ENCODE measurements around the gene CCDC183.
"Not testable (repeated sequence)": the region's sequence is repeated elsewhere in the genome, so short reads cannot be mapped to it uniquely, and the experiment has no call there.

Gene CCDC183

GRCh38 chr9:136826188-136826541 lies 30.0 kb downstream of the CCDC183 start:
- no peak for DNase-seq

GRCh38 chr9:136826703-136827582 lies 30.8 kb downstream of the CCDC183 start:
- no peak for DNase-seq

- DNase-seq, result no peak
Measured at GRCh38 chr9:136827794-136828473, 31.8 kb downstream of the CCDC183 start.

- DNase-seq, result no peak
Measured at GRCh38 chr9:136828474-136829140, 32.5 kb downstream of the CCDC183 start.

GRCh38 chr9:136829412-136829811 lies 33.3 kb downstream of the CCDC183 start:
- no peak for DNase-seq

GRCh38 chr9:136829981-136830885 lies 34.1 kb downstream of the CCDC183 start:
- no peak for DNase-seq

GRCh38 chr9:136831002-136831719 lies 35.0 kb downstream of the CCDC183 start:
- DNase-seq, result no peak

- no peak for DNase-seq
Measured at GRCh38 chr9:136831720-136832104, 35.6 kb downstream of the CCDC183 start.

GRCh38 chr9:136832581-136832980 lies 36.4 kb downstream of the CCDC183 start:
- DNase-seq, result no peak

GRCh38 chr9:136833381-136834048 lies 37.4 kb downstream of the CCDC183 start:
- DNase-seq, result not testable (repeated sequence)

- DNase-seq, result no peak
Measured at GRCh38 chr9:136835162-136835931, 39.2 kb downstream of the CCDC183 start.

- no peak for DNase-seq
Measured at GRCh38 chr9:136835932-136836904, 40.1 kb downstream of the CCDC183 start.

GRCh38 chr9:136837146-136837855 lies 41.2 kb downstream of the CCDC183 start:
- no peak for DNase-seq

- not testable (repeated sequence) for DNase-seq
Measured at GRCh38 chr9:136837856-136838277, 41.7 kb downstream of the CCDC183 start.

GRCh38 chr9:136838314-136839228 lies 42.4 kb downstream of the CCDC183 start:
- DNase-seq, result no peak

GRCh38 chr9:136839229-136840139 lies 43.3 kb downstream of the CCDC183 start:
- DNase-seq, result no peak

All from activated CD4-positive, alpha-beta T cell treated with anti-CD3 and anti-CD28 coated beads, Interleukin-2, Interleukin-6, amounts not matched to agents 100 ng/mL and 50 ng/mL, durations not matched to agents 16 hours and 8 hours (primary cell).